ENCODE results near the gene UNC119. TPM values are rescaled to one million over a fixed set of nuclear protein-coding genes. Genes with fewer than 3 reads are reported as not detected.

Gene UNC119
- total and polyA plus RNA-seq, 4 donors = 14.0 to 20.0 (median 16.1) TPM

DNA sequence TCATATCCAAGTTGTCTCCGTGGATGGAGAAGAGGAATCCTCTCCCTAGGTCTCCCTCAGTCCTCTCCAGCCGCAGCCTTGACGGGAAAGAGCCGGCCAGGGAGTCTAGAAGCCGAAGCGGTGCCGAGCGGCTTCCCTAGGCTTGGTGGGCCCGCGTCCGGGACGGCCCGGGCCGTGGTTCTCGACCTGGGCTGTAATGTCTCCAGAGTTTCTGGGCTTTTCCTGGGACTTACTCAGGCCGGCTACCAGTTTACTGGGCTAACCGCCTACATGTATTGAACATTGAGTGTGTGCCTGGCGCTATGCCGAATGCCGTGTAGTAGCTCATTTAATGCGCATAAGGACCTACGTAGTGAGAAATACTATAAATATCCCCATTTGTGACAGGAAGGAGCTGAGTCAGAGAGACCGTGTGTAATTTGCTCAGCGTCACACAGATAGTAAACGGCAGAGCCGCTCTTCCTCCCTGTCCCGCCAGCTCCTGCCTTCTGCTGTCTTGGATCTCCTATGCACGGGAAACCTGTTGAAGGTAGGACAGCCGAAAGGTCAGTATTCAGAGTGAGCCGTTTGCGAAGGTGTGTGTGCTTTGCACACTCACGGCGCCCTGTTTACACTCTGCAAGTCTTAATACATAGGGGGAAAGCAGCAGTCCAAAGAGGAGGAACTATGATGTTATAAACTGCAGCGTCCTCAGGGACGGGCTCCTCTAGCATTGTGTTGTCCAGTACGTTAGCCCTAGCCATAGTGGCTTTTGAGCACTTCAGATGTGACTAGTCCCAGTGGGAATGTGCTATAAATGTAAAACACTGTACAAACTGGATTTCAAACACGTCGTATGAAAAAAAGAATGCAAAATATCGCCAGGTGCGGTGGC, 47.1 kb upstream of the UNC119 start (continued):
- TF ChIP-seq RXRA (IDR thresholded peaks at IDR 0.05) (no peak), TAF1 (conservative IDR thresholded peaks at IDR 0.05) (peak; percentile 57), HNF4G (IDR thresholded peaks at IDR 0.05) (no peak), NR2F2 (IDR thresholded peaks at IDR 0.05) (no peak)

DNA sequence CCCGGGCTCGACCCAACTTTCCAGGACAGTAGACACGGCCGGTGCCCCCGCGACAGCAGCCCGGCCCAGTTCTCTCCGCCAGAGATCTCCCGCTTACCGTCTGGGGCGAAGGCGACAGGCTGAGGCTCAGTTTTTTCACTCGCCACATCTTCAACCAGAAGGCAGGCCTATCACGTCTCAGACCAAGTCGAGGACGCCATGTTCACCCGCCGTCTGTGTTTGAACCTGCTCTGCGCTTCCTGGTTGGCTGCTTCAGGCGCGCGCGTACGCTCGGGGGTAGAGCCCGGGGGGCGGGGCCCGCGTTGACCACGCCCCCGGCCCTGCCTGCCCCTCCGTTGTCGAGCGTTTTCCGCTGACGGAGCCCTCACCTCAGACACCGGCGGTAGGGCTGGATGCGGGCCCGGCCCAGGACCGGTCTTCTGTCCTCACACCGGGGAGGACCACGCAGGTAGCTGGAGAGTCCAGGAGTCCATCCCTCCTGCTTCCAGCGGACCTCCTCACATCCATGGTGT, 46.4 kb upstream of the UNC119 start, which contains the start of gene SPAG5:
SPAG5 (minus strand) TSS at position 227 of the 512 bp plus-strand sequence; CDS start at position 148, 79 bp downstream.
- Histone ChIP-seq H3K36me3 (ENCODE audit: control insufficient read depth in 4 of 4, insufficient read depth in 3 of 4, low read depth in 1 of 4, low read length in 3 of 4) (no peaks in the 10 kb centered on the region), H3K4me1 (ENCODE audit: control insufficient read depth in 4 of 4, insufficient read depth in 4 of 4, low read length in 3 of 4) (peaks cover 6 to 25% (median 17%) of the 10 kb centered on the region in 4 donors)
- under 1% methylated on average over 44 of the region's 44 CpGs for WGBS

More for the DNA sequence above, 46.4 kb upstream of the UNC119 start, which contains the start of gene SPAG5:
- no peaks in the 10 kb centered on the region for H3K9me3 ChIP-seq (ENCODE audit: control insufficient read depth in 4 of 4, low read length in 3 of 4)
- peak within 1 kb of the TSS; percentile 61 to 85 (median 76) for H3K4me3 ChIP-seq (ENCODE audit: low read depth in 1 of 3, low read length in 3 of 3)
- DNase-seq (ENCODE audit: low spot score) = peak; percentile 95
- TF ChIP-seq HNF4A (conservative IDR thresholded peaks at IDR 0.05) (peak; percentile 30 to 32), RXRA (IDR thresholded peaks at IDR 0.05) (no peak), TAF1 (conservative IDR thresholded peaks at IDR 0.05) (peak; percentile 81), GABPA (IDR thresholded peaks at IDR 0.05 in 1 of 2, conservative IDR thresholded peaks at IDR 0.05 in 1 of 2) (peak in 1 of 2 donors; percentile 47), YY1 (IDR thresholded peaks at IDR 0.05) (peak; percentile 88), NR2F2 (IDR thresholded peaks at IDR 0.05) (no peak), FOXA2 (IDR thresholded peaks at IDR 0.05) (no peak), EGR1 (IDR thresholded peaks at IDR 0.05; ENCODE audit: low read depth in 2 of 2) (no peak), SP1 (IDR thresholded peaks at IDR 0.05) (peak; percentile 72), RAD21 (IDR thresholded peaks at IDR 0.05) (no peak)
- TF ChIP-seq, protein P1, sequence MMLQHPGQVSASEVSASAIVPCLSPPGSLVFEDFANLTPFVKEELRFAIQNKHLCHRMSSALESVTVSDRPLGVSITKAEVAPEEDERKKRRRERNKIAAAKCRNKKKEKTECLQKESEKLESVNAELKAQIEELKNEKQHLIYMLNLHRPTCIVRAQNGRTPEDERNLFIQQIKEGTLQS (IDR thresholded peaks at IDR 0.05) = no peak
- TF ChIP-seq, protein P2, sequence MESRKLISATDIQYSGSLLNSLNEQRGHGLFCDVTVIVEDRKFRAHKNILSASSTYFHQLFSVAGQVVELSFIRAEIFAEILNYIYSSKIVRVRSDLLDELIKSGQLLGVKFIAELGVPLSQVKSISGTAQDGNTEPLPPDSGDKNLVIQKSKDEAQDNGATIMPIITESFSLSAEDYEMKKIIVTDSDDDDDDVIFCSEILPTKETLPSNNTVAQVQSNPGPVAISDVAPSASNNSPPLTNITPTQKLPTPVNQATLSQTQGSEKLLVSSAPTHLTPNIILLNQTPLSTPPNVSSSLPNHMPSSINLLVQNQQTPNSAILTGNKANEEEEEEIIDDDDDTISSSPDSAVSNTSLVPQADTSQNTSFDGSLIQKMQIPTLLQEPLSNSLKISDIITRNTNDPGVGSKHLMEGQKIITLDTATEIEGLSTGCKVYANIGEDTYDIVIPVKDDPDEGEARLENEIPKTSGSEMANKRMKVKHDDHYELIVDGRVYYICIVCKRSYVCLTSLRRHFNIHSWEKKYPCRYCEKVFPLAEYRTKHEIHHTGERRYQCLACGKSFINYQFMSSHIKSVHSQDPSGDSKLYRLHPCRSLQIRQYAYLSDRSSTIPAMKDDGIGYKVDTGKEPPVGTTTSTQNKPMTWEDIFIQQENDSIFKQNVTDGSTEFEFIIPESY (IDR thresholded peaks at IDR 0.05) = no peak
- TF ChIP-seq, protein P3, sequence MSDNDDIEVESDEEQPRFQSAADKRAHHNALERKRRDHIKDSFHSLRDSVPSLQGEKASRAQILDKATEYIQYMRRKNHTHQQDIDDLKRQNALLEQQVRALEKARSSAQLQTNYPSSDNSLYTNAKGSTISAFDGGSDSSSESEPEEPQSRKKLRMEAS (IDR thresholded peaks at IDR 0.05) = no peak
- TF ChIP-seq, protein P4, sequence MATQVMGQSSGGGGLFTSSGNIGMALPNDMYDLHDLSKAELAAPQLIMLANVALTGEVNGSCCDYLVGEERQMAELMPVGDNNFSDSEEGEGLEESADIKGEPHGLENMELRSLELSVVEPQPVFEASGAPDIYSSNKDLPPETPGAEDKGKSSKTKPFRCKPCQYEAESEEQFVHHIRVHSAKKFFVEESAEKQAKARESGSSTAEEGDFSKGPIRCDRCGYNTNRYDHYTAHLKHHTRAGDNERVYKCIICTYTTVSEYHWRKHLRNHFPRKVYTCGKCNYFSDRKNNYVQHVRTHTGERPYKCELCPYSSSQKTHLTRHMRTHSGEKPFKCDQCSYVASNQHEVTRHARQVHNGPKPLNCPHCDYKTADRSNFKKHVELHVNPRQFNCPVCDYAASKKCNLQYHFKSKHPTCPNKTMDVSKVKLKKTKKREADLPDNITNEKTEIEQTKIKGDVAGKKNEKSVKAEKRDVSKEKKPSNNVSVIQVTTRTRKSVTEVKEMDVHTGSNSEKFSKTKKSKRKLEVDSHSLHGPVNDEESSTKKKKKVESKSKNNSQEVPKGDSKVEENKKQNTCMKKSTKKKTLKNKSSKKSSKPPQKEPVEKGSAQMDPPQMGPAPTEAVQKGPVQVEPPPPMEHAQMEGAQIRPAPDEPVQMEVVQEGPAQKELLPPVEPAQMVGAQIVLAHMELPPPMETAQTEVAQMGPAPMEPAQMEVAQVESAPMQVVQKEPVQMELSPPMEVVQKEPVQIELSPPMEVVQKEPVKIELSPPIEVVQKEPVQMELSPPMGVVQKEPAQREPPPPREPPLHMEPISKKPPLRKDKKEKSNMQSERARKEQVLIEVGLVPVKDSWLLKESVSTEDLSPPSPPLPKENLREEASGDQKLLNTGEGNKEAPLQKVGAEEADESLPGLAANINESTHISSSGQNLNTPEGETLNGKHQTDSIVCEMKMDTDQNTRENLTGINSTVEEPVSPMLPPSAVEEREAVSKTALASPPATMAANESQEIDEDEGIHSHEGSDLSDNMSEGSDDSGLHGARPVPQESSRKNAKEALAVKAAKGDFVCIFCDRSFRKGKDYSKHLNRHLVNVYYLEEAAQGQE (IDR thresholded peaks at IDR 0.05) = peak; percentile 86
- H3K9ac ChIP-seq (ENCODE audit: low read depth in 1 of 2, low read length in 2 of 2) = peak within 1 kb of the TSS; percentile 83 to 88
- no peaks in the 10 kb centered on the region for H3K27me3 ChIP-seq (ENCODE audit: control insufficient read depth in 4 of 4, insufficient read depth in 4 of 4, low read length in 3 of 4)
- peak within 1 kb of the TSS; percentile 94 to 97 for H3K27ac ChIP-seq (ENCODE audit: low read depth in 1 of 2, low read length in 2 of 2)
